ENCODE results near the gene EHMT2. TPM values are rescaled to one million over a fixed set of nuclear protein-coding genes. Genes with fewer than 3 reads are reported as not detected.
A peak's percentile ranks its signal among the peaks of the same experiment; 100 is the strongest.

Gene EHMT2
- total RNA-seq, 1 donor from 2014 or later: 35.8 TPM

GRCh38 chr6:31877125-31877650 is 20.3 kb downstream of the EHMT2 start:
- peaks cover 11% of the 10 kb centered on the region for H3K36me3 Mint-ChIP-seq (ENCODE audit: low read depth, unreplicated experiment)
- H3K4me1 Mint-ChIP-seq (ENCODE audit: low read depth, unreplicated experiment): peaks cover 7% of the 10 kb centered on the region
- H3K9me3 Mint-ChIP-seq (ENCODE audit: unreplicated experiment): no peaks in the 10 kb centered on the region
- H3K27ac Mint-ChIP-seq (ENCODE audit: unreplicated experiment): no peak overlapping the region
- Histone ChIP-seq H3K4me1 (ENCODE audit: insufficient read depth, low read length) (no peaks in the 10 kb centered on the region), H3K4me2 (ENCODE audit: low read length) (no peak overlapping the region), H3K27ac (ENCODE audit: low read depth, low read length) (no peak overlapping the region), H3K4me3 (ENCODE audit: insufficient read depth, low read depth, low read length) (no peak overlapping the region), H4K20me1 (ENCODE audit: insufficient read depth, low read length) (peaks cover 7% of the 10 kb centered on the region), H3K9me3 (ENCODE audit: insufficient read depth, low read depth, low read length) (no peaks in the 10 kb centered on the region), H3K9ac (ENCODE audit: low read length) (no peak overlapping the region), H2AFZ (ENCODE audit: low read depth, low read length) (no peak overlapping the region), H3K36me3 (ENCODE audit: insufficient read depth, low read length) (peaks cover 17% of the 10 kb centered on the region), H3K79me2 (ENCODE audit: insufficient read depth, low read length) (no peaks in the 10 kb centered on the region), H3K27me3 (ENCODE audit: insufficient read depth, low read length) (no peaks in the 10 kb centered on the region)
- H3K4me3 Mint-ChIP-seq (ENCODE audit: unreplicated experiment): no peak overlapping the region
- TF ChIP-seq EZH2 (IDR thresholded peaks at IDR 0.05; ENCODE audit: insufficient read depth, low read length) (no peak), CTCF (IDR thresholded peaks at IDR 0.05; ENCODE audit: insufficient read depth, low read depth, low read length) (no peak)
- H3K27me3 Mint-ChIP-seq (ENCODE audit: low read depth, unreplicated experiment): peaks cover 4% of the 10 kb centered on the region
- FAIRE-seq: no peak
- DNase-seq (ENCODE audit: low read depth): no peak

GRCh38 chr6:31876357-31876756 is 21.1 kb downstream of the EHMT2 start:
- Histone ChIP-seq H2AFZ (ENCODE audit: low read depth, low read length) (no peak overlapping the region), H3K9ac (ENCODE audit: low read length) (no peak overlapping the region), H3K79me2 (ENCODE audit: insufficient read depth, low read length) (no peaks in the 10 kb centered on the region), H3K9me3 (ENCODE audit: insufficient read depth, low read depth, low read length) (no peaks in the 10 kb centered on the region), H3K4me1 (ENCODE audit: insufficient read depth, low read length) (no peaks in the 10 kb centered on the region), H3K4me2 (ENCODE audit: low read length) (no peak overlapping the region), H3K27ac (ENCODE audit: low read depth, low read length) (no peak overlapping the region), H4K20me1 (ENCODE audit: insufficient read depth, low read length) (peaks cover 6% of the 10 kb centered on the region), H3K4me3 (ENCODE audit: insufficient read depth, low read depth, low read length) (no peak overlapping the region), H3K36me3 (ENCODE audit: insufficient read depth, low read length) (peaks cover 15% of the 10 kb centered on the region), H3K27me3 (ENCODE audit: insufficient read depth, low read length) (no peaks in the 10 kb centered on the region)
- FAIRE-seq (no peak), DNase-seq (ENCODE audit: low read depth) (no peak)
- Mint-ChIP-seq H3K27me3 (ENCODE audit: low read depth, unreplicated experiment) (peaks cover 7% of the 10 kb centered on the region), H3K27ac (ENCODE audit: unreplicated experiment) (no peak overlapping the region), H3K36me3 (ENCODE audit: low read depth, unreplicated experiment) (peaks cover 8% of the 10 kb centered on the region), H3K4me3 (ENCODE audit: unreplicated experiment) (no peak overlapping the region), H3K4me1 (ENCODE audit: low read depth, unreplicated experiment) (peaks cover 5% of the 10 kb centered on the region), H3K9me3 (ENCODE audit: unreplicated experiment) (no peaks in the 10 kb centered on the region)
- TF ChIP-seq CTCF (IDR thresholded peaks at IDR 0.05; ENCODE audit: insufficient read depth, low read depth, low read length) (no peak), EZH2 (IDR thresholded peaks at IDR 0.05; ENCODE audit: insufficient read depth, low read length) (no peak)

- no peak overlapping the region for H3K4me2 ChIP-seq (ENCODE audit: low read length)
- Mint-ChIP-seq H3K4me3 (ENCODE audit: unreplicated experiment) (no peak overlapping the region), H3K9me3 (ENCODE audit: unreplicated experiment) (no peaks in the 10 kb centered on the region), H3K36me3 (ENCODE audit: low read depth, unreplicated experiment) (peaks cover 3% of the 10 kb centered on the region), H3K27ac (ENCODE audit: unreplicated experiment) (peak overlapping the region; percentile 78), H3K27me3 (ENCODE audit: low read depth, unreplicated experiment) (peaks cover 11% of the 10 kb centered on the region), H3K4me1 (ENCODE audit: low read depth, unreplicated experiment) (peaks cover 9% of the 10 kb centered on the region)
- no peak for TF ChIP-seq EZH2 (IDR thresholded peaks at IDR 0.05; ENCODE audit: insufficient read depth, low read length)
- no peak for TF ChIP-seq CTCF (IDR thresholded peaks at IDR 0.05; ENCODE audit: insufficient read depth, low read depth, low read length)
- FAIRE-seq (no peak), DNase-seq (ENCODE audit: low read depth) (no peak)
- no peak overlapping the region for H3K27ac ChIP-seq (ENCODE audit: low read depth, low read length)
- no peaks in the 10 kb centered on the region for H3K9me3 ChIP-seq (ENCODE audit: insufficient read depth, low read depth, low read length)
- H3K9ac ChIP-seq (ENCODE audit: low read length): no peak overlapping the region
- no peak overlapping the region for H3K4me3 ChIP-seq (ENCODE audit: insufficient read depth, low read depth, low read length)
- H3K4me1 ChIP-seq (ENCODE audit: insufficient read depth, low read length): no peaks in the 10 kb centered on the region
- H2AFZ ChIP-seq (ENCODE audit: low read depth, low read length): no peak overlapping the region
- H3K36me3 ChIP-seq (ENCODE audit: insufficient read depth, low read length): peaks cover 10% of the 10 kb centered on the region
- no peaks in the 10 kb centered on the region for H3K79me2 ChIP-seq (ENCODE audit: insufficient read depth, low read length)
- no peaks in the 10 kb centered on the region for H3K27me3 ChIP-seq (ENCODE audit: insufficient read depth, low read length)
- peaks cover 1% of the 10 kb centered on the region for H4K20me1 ChIP-seq (ENCODE audit: insufficient read depth, low read length)
Observed at GRCh38 chr6:31875877-31876276, 21.6 kb downstream of the EHMT2 start.

Measured in astrocyte (in vitro differentiated cells and primary cell).